Measurements from ENCODE around the gene RAB14. TPM values are rescaled to one million over a fixed set of nuclear protein-coding genes. Genes with fewer than 3 reads are reported as not detected.

RAB14 gene
- total RNA-seq, 2 donors from 2014 or later: 53.2 to 68.4 TPM

DNA sequence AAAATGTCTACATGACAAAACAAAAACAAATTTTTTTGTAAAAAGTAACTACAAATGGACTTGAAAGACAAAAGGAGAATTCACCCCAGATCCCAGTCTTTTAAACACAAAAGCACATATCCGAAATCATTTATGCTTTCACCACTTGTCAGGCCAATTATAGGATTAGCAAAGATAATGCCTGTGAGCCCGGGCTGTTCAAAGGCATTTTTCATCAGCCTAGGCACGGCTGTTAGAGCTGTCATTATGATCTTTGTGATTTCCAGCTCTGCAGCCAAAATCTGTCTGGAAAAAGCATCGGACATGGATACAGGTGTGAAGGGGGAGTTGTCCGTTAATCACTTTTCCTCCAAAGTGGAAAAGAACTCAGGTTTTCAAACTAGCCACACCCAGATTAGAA, 23.6 kb upstream of the RAB14 start:
- ATAC-seq (no peak), DNase-seq (ENCODE audit: low spot score in 2 of 2) (no peak)
- no peak overlapping the region for H3K27ac Mint-ChIP-seq
- no peaks in the 10 kb centered on the region for H3K36me3 Mint-ChIP-seq
- H3K9me3 Mint-ChIP-seq: no peaks in the 10 kb centered on the region

DNA sequence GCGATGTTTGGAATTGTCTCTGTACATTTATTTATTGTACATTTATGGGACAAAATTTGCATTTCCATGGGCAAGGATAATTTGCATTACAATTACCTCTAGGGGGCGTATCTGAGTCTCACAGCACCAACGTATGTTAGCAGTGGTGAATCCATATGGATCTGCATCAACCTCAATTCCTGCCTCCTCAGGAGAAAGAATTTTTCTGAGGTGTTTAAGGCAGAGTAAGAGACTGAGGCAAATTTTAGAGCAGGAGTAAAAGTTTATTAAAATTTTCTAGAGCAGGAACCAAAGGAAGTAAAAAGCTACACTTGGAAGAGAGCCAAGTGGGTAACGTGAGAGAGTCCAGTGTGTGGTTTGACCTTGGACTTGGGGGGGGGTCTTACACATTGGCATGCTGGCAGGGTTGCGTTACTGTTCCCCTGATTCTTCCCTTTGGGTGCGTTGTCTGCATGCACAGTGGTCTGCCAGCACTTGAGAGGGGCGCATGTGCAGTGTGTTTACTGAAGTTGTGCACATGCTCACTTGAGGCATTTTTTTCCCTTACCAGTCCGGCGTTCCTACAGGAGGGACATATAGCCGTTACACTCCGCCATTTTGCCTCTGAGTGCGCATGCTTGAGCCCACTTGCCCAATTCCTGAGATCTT, 21.0 kb upstream of the RAB14 start:
- no peaks in the 10 kb centered on the region for H3K36me3 Mint-ChIP-seq
- DNase-seq (ENCODE audit: low spot score in 2 of 2) (no peak), ATAC-seq (no peak)
- no peaks in the 10 kb centered on the region for H3K9me3 Mint-ChIP-seq
- no peak overlapping the region for H3K27ac Mint-ChIP-seq

DNA sequence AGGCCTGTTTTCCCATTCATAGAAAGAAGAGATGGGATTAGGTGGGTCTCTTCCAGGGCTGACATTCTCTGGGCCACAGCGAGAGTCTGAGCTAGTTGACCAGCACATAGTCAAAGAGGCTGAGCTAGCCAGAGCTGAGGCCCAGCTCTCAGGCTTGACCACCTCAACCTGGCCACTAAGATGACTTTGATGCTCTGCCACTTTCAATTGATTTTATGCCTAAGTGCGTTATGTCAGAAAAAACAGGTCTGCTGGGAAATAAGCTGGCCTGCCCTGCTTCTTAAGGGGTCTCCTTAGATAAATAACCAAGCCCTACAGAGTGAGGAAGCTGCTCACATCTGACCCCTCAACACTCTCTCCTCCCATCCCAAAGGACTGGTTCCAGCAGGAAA, 20.0 kb upstream of the RAB14 start:
- Mint-ChIP-seq H3K9me3 (no peaks in the 10 kb centered on the region), H3K27ac (no peak overlapping the region), H3K36me3 (no peaks in the 10 kb centered on the region)
- no peak for DNase-seq (ENCODE audit: low spot score in 2 of 2)
- ATAC-seq: no peak

DNA sequence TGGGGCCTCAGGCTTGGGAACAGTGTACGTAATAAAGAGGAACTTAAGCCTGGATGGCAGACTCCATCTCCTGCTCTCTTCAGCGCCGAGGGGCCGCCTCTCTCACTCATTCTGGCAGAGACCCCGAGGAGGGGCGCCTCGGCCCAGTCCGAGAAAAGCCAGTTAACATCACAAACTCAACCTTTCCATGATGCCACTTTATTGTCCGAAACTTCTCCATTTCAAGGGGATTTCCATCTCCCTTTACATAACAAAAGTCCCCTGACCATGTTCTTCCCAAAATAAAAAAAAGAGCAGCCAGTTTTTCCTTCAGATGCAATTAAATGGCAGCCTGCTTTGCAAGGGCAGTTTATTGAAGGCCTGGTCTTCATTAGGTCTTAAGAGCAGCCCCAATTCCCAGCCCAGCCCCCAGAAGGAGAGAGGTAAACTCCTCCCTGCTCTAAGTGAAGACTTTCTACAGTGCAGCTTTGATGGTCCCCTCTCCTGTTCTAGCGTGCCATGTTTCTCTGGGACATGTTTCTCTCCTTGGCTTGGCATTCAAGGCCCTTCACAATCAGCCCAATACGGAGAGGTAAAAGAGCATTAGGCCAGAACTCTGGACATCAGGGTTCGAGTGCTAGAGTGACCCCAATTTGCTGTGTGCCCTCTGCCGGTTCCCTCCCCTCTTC, 19.5 kb upstream of the RAB14 start:
- Mint-ChIP-seq H3K36me3 (no peaks in the 10 kb centered on the region), H3K9me3 (no peaks in the 10 kb centered on the region), H3K27ac (no peak overlapping the region)
- DNase-seq (ENCODE audit: low spot score in 2 of 2) (no peak), ATAC-seq (no peak)

DNA sequence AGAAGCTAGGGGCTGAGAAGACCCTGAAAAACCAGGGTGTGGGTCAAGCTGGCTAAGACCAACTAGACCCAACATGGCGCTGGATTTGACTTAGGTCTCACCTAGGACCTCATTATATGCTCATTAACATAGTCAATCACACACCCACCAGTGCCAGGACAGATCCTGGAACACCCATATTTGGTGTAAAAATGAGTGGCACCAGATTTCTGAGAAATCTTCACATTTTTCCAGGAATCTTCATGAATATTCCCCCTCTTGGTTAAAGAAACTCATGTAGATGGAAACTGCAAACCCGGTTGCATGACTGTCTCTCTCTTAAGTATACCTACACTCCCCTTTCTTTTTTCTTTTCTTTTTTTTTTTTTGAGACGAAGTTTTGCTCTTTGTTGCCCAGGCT, 17.9 kb upstream of the RAB14 start:
- no peak overlapping the region for H3K27ac Mint-ChIP-seq
- no peaks in the 10 kb centered on the region for H3K36me3 Mint-ChIP-seq
- no peaks in the 10 kb centered on the region for H3K9me3 Mint-ChIP-seq
- ATAC-seq (no peak), DNase-seq (ENCODE audit: low spot score in 2 of 2) (no peak)

DNA sequence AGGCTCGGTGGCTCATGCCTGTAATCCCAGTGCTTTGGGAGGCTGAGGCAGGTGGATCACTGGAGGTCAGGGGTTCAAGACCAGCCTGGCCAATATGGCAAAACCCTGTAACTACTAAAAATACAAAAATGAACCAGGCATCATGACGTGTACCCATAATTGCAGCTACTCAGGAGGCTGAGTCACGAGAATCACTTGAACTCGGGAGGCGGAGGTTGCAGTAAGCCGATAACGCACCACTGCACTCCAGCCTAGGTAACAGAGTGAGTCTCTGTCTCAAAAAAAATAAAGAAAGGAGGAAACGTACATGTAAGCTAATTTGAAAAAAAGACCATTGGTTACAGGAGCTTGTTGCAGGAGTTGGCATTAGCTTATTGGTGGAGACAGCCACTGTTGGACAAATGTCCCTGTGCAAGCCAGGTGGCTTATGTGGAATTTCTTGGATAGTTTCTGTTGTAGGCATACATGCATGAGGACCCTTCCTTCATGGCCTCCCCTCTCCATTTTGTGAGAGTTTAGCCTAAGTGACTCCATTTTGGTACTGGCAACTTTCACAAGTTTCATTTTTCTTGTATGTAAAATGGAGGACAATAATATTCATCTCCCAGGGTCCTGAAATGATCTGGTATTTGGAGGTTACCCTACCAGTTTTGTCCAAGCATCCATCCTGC, 16.8 kb upstream of the RAB14 start:
- no peaks in the 10 kb centered on the region for H3K36me3 Mint-ChIP-seq
- no peaks in the 10 kb centered on the region for H3K9me3 Mint-ChIP-seq
- H3K27ac Mint-ChIP-seq: no peak overlapping the region
- ATAC-seq (no peak), DNase-seq (ENCODE audit: low spot score in 2 of 2) (no peak)

DNA sequence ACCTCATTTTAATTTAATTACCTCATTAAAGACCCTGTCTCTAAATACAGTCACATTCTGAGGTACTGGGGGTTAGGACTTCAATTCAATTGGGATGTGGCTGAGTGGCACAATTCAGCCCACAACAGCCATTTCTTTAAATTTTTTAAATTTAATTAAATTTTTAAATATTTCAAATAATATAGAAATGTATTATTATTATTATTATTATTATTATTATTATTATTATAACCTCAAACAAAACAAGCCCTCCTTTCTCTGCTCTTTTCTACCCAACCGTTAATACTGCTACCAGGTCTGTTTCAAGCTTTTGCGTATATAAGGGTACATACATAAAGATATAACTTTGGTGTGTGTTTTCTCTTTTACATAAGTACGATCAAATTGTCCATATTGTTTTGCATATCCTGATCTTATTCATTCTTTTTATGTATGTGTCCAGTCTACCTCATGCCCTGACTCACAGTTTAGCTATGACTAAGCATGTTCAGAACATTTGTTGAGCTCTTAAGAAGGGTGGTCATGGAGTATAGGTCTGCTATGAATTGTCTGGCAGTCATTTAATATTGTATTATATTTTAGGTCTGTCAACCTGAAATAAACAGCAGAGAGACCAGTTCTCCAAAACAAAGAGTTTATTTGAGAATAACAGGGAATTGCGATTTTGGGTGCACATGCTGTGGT, 16.1 kb upstream of the RAB14 start:
- no peak for DNase-seq (ENCODE audit: low spot score in 2 of 2)
- no peaks in the 10 kb centered on the region for H3K9me3 Mint-ChIP-seq
- peak overlapping the region in 1 of 2 donors; percentile 13 for H3K27ac Mint-ChIP-seq
- ATAC-seq: peak; percentile 75 to 86
- H3K36me3 Mint-ChIP-seq: no peaks in the 10 kb centered on the region

DNA sequence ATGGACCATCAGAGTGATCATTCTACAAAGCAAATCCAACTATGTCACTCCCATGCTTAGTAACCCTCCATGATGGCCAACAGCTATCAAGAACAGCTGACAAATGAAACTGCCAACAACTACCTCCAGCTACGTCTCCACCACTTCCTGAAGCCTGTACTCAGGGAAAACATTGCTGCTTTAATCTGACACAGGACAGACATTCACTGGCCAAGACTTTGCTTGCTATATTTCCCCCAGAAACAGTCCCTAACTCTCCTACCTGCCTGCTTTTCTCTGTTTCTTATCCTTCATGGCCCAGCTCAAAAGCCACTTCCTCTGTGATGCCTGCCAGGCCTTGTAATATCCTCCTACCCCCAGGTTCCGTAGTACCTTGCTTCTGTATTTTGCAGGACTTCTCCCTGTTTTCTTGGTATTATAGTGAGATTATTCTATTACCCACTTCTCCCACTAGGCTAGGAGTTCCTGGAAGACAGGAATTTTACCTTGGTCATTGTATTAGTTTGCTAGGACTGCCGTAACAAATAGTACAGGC, 14.7 kb upstream of the RAB14 start:
- Mint-ChIP-seq H3K9me3 (no peaks in the 10 kb centered on the region), H3K36me3 (no peaks in the 10 kb centered on the region), H3K27ac (no peak overlapping the region)
- no peak for ATAC-seq
- no peak for DNase-seq (ENCODE audit: low spot score in 2 of 2)

DNA sequence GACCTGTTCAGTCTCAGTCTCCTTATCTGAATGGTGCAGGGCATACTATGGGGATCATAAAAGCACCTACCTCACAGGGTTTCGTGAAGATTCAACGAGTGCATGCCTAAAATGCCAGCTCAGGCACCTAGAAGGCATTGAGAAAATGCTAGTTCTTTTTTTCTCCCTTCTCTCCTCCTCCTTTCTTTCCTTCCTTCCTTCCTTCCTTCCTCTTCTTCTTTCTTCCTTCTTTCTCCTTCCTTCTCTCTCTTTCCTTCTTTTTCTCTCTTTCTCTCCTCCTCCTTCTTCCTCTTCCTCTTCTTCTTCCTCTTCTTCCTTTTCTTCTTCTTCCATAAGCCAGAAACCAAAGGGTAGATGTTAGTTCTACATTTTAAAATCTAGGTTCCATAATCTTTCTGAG, 12.3 kb upstream of the RAB14 start:
- DNase-seq (ENCODE audit: low spot score in 2 of 2): no peak
- H3K27ac Mint-ChIP-seq: no peak overlapping the region
- no peaks in the 10 kb centered on the region for H3K9me3 Mint-ChIP-seq
- ATAC-seq: no peak
- no peaks in the 10 kb centered on the region for H3K36me3 Mint-ChIP-seq

DNA sequence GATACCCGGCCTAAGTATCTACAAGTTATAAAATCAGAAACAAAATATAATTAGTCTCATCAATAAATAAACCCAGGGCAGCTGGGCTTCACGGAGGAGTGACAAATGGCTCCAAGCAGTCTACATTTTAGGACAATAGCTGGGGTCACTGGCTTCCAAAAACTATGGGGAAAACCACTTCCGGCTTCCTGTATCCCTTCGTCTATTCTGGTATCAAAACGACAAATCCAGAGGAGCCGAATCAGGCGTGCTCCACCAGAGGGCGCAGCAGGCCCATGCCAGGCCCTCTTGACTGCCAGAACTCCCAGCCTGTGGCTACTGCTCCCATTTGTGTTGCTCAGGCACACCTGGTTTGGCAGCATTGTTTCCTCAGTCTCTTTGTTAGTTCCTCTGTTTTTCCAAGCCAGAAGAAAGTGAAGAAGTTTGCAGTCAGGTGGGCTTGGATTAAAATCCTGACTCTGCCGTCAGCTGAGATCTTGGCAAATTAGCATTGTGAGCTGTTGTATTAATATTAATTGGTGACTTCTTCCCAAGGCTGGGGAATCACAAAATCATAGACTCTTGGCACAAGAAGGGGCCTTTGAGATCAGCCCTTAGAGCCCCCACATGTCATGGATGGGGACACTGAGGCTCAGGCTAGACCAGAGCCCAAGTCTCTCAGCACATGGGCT, 11.6 kb upstream of the RAB14 start:
- peak; percentile 77 to 88 for ATAC-seq
- Mint-ChIP-seq H3K27ac (peak overlapping the region; percentile 39 to 46), H3K9me3 (no peaks in the 10 kb centered on the region), H3K36me3 (no peaks in the 10 kb centered on the region)
- peak; percentile 74 to 80 for DNase-seq (ENCODE audit: low spot score in 2 of 2)

DNA sequence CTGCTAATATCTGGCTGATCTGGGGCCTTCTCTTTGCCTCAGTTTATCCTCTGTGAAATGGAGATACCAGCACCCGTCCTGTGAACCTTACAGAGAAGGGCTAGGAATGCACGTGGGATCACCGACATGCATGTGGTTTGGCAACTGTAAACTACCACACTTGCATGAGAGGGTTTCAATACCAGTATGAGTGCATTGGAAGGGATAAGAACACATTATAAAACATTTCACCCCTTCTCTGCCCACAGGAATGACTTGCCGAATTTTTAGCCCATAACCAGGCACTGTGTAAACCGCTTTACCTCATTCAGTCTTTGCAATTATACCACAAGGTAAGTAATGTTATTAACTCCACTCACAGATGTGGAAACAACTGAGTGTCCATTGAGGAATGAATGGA, 8.9 kb upstream of the RAB14 start:
- ATAC-seq (peak in 1 of 2 donors; percentile 31), DNase-seq (ENCODE audit: low spot score in 2 of 2) (no peak)
- H3K9me3 Mint-ChIP-seq: no peaks in the 10 kb centered on the region
- H3K27ac Mint-ChIP-seq: no peak overlapping the region
- no peaks in the 10 kb centered on the region for H3K36me3 Mint-ChIP-seq

DNA sequence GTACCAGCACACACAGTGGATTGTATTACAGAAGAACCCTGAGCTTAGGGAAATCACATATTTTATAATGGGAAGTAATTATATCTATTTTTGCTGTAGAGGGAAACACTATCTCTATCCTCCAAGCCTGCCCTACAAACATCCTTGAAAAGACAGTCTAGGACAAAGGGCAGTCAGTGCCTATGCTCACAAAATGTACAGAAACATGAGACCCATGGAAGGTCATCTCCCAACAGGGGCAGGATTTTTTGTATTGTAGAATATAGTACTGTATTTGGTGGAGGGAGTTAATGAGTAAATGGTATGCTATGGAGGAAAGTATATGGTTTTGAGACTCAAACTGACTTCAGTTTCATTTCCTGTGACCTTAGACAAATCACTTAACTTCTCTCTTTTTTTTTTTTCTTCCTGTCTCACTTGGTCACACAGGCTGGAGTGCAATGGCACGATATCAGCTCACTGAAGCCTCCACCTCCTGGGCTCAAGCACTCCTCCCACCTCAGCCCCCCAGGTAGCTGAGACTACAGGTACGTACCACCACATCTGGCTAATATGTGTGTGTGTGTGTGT, 5.8 kb upstream of the RAB14 start:
- Mint-ChIP-seq H3K27ac (peak overlapping the region; percentile 18 to 51), H3K9me3 (no peaks in the 10 kb centered on the region), H3K36me3 (no peaks in the 10 kb centered on the region)
- DNase-seq (ENCODE audit: low spot score in 2 of 2) (no peak), ATAC-seq (peak; percentile 68 to 79)

DNA sequence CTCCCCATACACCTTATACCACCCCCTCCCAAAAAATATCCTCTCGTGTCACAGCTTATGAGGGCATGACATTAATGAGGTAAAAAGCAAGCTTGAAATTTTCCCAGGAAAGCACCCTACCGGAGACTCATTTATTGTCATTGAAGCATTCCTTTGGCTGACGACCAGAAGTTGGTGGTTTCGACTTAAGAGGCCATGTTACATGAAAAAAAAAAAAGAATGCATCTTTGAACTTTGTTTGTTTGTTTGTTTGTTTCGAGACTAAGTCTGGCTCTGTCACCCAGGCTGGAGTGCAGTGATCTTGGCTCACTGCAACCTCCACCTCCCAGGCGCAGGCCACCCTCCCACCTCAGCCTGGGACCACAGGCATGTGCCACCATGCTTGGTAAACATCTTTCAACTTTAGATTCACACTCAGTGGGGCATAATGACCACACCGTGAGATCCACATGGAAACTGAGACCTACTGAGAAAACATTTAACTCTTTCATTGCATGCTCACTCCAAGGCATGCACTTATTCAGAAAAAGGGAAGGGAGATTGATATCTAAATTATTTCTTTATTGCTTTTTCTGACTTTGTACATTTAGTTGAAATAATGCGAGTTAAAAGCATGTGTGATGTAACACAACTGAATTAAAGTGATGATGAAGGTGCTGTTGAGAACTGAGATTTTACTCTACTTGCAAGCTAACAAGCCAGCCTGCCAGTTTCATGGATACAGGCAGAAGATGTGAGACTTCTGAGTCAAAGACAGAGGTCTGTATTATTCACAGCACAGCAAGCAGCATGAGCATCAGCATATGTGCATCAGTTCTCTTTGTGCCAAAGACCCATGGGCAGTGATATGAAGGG, 5.1 kb upstream of the RAB14 start:
- no peak for DNase-seq (ENCODE audit: low spot score in 2 of 2)
- no peaks in the 10 kb centered on the region for H3K9me3 Mint-ChIP-seq
- H3K36me3 Mint-ChIP-seq: no peaks in the 10 kb centered on the region
- peak overlapping the region; percentile 18 to 51 for H3K27ac Mint-ChIP-seq
- ATAC-seq: peak; percentile 76 to 87

DNA sequence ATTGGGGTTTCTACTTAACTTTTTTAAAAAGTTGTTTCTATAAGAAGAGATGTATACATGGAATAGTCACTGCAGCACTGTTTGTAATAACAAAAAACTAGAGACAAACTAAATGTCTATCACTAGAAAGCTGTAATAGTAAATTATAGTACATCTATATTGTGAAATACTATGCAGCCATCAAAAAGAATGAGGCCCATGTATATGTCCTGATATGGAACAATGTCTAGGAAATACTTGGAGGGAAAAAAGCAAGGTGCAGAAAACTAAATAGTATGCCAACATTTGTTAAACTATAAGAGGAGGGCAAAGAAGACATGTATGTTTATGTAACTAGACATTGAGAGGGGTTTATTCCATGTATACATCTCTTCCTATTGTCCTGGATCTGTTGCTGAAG, 2.9 kb upstream of the RAB14 start:
- Mint-ChIP-seq H3K9me3 (no peaks in the 10 kb centered on the region), H3K36me3 (peaks cover 8% of the 10 kb centered on the region in 2 donors), H3K27ac (no peak overlapping the region)
- ATAC-seq (no peak), DNase-seq (ENCODE audit: low spot score in 2 of 2) (no peak)

DNA sequence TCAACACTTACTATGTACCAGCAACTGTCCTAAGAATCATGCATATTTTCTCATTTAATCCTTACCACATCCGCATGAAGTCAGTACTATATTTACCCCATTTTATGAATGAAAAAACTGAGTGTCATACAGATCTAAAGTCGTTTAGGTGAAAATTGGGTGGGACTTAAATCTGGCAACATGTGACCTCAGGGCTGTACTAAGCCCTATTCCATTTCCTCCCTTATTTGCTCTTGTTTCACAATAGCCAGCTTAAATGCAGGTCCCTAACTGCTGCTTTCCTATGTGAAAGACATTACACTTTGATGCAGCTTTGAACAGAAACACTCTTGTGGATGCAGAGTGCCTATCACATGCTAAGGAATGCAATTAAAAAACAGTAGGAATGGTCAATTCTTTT, 2.5 kb upstream of the RAB14 start:
- DNase-seq (ENCODE audit: low spot score in 2 of 2) (no peak), ATAC-seq (no peak)
- H3K9me3 Mint-ChIP-seq: no peaks in the 10 kb centered on the region
- H3K27ac Mint-ChIP-seq: no peak overlapping the region
- peaks cover 8% of the 10 kb centered on the region in 2 donors for H3K36me3 Mint-ChIP-seq
